Omental fat pad (tissue), 4 donors: Measurements from ENCODE around the gene C1QTNF8. TPM values are rescaled to one million over a fixed set of nuclear protein-coding genes. Genes with fewer than 3 reads are reported as not detected.

Experiments used
- ATAC-seq: fragments of 150-250 bp; one replicate; pipeline ENCODE4 v1.9.1; 2016; ENCODE audit warnings: mild to moderate bottlenecking, moderate library complexity; ENCODE audit not compliant: low FRiP score
- DNase-seq: peaks from one replicate; pipeline ENCODE4 v3.0.0-alpha.2; 2019; ENCODE audit warnings: low spot score
- total RNA-seq, 4 donors: library from RNA; depleted of rRNA; stranded (reverse); fragments of >200 nt; gene quantifications; one replicate each; pipeline ENCODE4 v1.1.0, GENCODE V29; 2016
- TF ChIP-seq, protein P1 (sequence below), 3 donors: fragments of 450-650 bp; IDR thresholded peaks; one replicate each; pipeline ENCODE4 v1.5.1; 2016 to 2017; ENCODE audit warnings: antibody characterized with exemption in 3 of 3, mild to moderate bottlenecking in 3 of 3, moderate library complexity in 2 of 3

Gene C1QTNF8
- total RNA-seq, 4 donors from 2014 or later: not detected

DNA sequence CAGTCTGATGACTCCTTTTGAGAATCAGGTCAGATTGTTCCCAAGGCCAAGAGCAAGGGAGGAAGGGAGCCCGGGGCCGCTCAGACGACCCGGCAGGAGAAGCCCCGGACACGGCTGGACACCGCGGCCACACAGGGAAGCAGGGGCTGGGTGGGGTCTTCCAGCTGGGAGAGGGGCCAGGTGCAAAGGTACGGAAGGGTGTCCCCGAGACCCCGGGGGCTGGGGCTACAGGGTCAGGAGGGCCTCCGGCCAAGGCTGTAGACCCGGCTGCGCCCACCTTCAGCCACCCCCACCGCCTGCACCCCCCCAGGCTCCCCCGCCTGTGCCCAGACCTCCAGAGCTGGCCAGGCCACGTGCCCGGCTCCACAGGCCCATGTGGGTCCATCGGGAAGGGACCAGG, 21.9 kb upstream of the C1QTNF8 start:
- ATAC-seq (no peak), DNase-seq (no peak)
- TF ChIP-seq, protein P1, sequence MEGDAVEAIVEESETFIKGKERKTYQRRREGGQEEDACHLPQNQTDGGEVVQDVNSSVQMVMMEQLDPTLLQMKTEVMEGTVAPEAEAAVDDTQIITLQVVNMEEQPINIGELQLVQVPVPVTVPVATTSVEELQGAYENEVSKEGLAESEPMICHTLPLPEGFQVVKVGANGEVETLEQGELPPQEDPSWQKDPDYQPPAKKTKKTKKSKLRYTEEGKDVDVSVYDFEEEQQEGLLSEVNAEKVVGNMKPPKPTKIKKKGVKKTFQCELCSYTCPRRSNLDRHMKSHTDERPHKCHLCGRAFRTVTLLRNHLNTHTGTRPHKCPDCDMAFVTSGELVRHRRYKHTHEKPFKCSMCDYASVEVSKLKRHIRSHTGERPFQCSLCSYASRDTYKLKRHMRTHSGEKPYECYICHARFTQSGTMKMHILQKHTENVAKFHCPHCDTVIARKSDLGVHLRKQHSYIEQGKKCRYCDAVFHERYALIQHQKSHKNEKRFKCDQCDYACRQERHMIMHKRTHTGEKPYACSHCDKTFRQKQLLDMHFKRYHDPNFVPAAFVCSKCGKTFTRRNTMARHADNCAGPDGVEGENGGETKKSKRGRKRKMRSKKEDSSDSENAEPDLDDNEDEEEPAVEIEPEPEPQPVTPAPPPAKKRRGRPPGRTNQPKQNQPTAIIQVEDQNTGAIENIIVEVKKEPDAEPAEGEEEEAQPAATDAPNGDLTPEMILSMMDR (IDR thresholded peaks at IDR 0.05): no peak

DNA sequence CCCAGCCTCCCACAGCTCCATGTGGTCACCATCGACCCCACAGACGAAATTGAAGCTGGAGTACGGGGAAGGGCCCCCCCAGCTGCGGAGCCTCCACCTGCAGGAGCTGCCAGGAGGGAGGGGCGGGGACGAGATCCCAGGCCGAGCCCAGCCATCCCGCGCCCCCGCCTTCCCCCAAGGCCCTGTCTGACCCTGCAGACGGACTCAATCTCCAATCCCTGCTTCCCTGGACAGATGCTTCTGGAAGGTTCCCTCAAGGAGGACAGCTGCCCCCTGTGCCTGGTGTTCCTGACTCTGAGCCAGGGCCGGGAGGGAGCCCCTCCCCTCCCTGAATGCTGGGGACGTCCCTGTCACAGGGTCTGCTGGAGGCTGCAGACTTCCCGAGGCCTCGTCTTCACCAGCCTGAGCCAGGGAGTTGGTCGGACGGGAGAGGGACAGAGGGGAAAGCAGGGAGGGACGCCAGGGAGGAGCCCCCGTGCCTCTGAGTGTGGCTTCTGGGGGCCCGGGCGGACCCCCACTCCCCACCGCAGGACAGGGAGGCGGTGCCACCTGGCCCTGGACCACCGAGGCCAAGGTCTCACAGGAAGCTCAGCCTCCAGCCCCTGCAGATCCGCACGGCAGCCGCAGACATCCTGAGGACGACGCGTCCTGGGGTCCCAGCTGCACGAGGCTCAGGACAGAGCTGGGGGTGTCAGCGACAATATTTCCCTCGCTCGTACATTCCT, 21.3 kb upstream of the C1QTNF8 start:
- ATAC-seq (no peak), DNase-seq (no peak)
- TF ChIP-seq, protein P1 (IDR thresholded peaks at IDR 0.05): no peak

DNA sequence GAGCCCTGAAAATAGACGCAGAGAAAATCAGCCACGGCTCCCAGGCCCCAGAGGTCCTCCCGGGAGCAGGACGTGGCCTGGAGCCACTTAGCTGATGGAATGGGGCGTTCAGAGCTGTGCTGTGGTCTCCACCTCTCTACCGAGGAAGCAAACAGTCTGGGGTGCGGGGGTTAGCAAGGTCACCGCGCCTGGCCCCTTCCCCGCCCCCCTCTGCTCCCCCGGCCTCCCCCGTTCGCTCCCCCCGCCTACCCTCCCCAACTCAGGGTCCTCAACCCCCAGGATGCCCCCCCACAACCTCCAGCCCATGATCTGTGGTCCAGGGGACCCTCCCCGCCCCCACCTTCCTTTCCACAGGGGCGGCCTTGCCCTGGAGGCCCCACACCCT, 20.6 kb upstream of the C1QTNF8 start:
- ATAC-seq (no peak), DNase-seq (no peak)
- TF ChIP-seq, protein P1 (IDR thresholded peaks at IDR 0.05): no peak

DNA sequence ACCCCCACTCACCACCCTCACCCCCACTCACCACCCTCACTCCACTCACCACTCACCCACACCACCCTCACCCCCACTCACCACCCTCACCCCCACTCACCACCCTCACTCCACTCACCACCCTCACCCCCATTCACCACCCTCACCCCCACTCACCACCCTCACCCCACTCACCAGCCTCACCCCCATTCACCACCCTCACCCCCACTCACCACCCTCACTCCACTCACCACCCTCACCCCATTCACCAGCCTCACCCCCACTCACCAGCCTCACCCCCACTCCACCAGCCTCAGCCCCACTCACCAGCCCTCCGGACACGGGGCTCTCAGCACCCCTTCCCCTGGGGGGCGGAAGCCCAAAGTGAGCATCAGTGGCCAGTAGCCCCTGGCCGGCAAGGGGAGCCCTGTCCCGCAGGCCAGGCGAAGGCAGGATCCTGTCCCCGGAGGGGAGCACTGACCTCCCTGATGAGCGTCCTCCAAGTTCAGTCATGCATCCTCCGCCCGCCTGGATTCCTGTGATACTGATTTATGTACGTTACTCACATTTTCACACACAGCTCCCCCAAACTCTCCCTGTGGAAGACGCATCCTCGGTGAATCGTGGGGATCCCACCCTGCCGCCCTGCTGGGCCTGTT, 18.0 kb upstream of the C1QTNF8 start:
- DNase-seq: no peak
- no peak for ATAC-seq
- TF ChIP-seq, protein P1 (IDR thresholded peaks at IDR 0.05): no peak

DNA sequence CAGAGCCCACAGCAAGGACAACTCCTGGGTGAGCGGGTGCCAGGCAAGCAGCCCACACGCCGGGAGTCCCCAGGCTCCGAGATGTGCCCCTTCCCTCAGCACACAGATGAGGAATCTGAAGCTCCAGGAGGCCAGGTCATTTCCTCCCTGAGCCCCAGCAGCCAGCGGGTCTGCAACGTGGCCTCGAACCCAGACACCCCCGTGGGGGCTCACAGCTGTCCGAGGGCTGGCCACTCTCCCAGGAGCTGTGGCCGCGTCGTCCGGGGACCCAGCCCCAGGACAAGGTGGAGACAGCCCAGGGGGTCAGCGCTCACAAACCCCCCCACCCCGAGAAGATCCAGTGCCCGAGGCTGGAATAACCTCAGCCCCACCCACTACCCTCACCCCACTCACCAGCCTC, 17.4 kb upstream of the C1QTNF8 start:
- TF ChIP-seq, protein P1 (IDR thresholded peaks at IDR 0.05): no peak
- no peak for DNase-seq
- no peak for ATAC-seq

DNA sequence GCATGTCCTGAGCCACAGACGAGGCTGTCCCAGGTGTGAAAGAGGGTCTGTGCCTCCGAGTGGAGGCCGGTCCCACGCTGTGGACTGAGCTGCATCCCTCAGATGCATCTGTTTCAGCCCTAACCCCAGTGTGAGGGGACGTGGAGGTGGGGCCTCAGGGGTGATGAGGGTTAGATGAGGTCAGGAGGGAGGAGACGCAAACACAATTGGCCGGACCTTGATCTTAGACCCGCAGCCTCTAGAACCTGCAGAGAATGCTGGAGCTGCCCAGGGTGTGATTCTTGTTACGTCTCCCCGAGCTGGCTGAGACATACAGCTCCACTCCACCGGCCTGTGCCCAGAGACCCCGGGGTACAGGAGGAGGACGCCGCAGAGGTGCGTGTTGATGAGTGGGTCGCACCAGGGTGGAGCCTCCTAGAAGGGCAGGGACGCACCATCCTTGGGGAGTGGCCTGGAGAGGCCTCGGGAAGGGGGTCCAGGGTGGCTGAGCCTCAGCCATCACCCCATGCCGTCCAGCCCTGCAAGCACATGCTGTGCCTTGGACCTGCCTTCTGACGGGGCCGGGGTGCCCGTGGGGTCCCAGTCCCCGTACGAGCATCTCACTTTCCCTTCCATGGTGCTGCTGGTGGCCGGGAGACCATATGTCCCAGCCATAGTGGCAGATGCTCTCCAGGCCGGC, 16.6 kb upstream of the C1QTNF8 start:
- ATAC-seq: no peak

More for the DNA sequence above, 16.6 kb upstream of the C1QTNF8 start:
- TF ChIP-seq, protein P1 (IDR thresholded peaks at IDR 0.05): no peak
- no peak for DNase-seq
